IPS-20b (cell line): Measurements from ENCODE around the gene ACTL8.

Source experiments
- H3K27ac ChIP-seq: one replicate; pipeline ENCODE4 v1.5.1; 2013; ENCODE audit warnings: low read length
- H3K27me3 ChIP-seq: 2 replicates; pipeline ENCODE4 v1.6.1; 2013; ENCODE audit warnings: mild to moderate bottlenecking, low read length, inconsistent platforms; ENCODE audit not compliant: insufficient read depth
- H3K36me3 ChIP-seq: 2 replicates; pipeline ENCODE4 v1.6.1; 2013; ENCODE audit warnings: low read depth, mild to moderate bottlenecking, inconsistent platforms, low read length, moderate library complexity; ENCODE audit not compliant: insufficient read depth
- H3K4me1 ChIP-seq: 2 replicates; pipeline ENCODE4 v1.6.1; 2013; ENCODE audit warnings: mild to moderate bottlenecking, control low read depth, inconsistent platforms, low read length, moderate library complexity; ENCODE audit not compliant: insufficient read depth
- H3K4me3 ChIP-seq: 2 replicates; pipeline ENCODE4 v1.5.1; 2013; ENCODE audit warnings: mild to moderate bottlenecking, low read length, inconsistent platforms
- H3K9ac ChIP-seq: 2 replicates; pipeline ENCODE4 v1.6.1; 2013; ENCODE audit warnings: low read depth, mild to moderate bottlenecking, inconsistent platforms, low read length, moderate library complexity
- H3K9me3 ChIP-seq: 2 replicates; pipeline ENCODE4 v1.6.1; 2013; ENCODE audit warnings: mild to moderate bottlenecking, low read depth, low read length, inconsistent platforms; ENCODE audit not compliant: insufficient read depth

Gene ACTL8

GRCh38 chr1:17775796-17776195 lies 20.7 kb downstream of the ACTL8 start:
- no peak overlapping the region for H3K27ac ChIP-seq
- no peaks in the 10 kb centered on the region; the same call in 1 of the 2 replicates for H3K4me1 ChIP-seq
- no peaks in the 10 kb centered on the region for H3K27me3 ChIP-seq
- no peaks in the 10 kb centered on the region for H3K9me3 ChIP-seq
- no peak overlapping the region for H3K9ac ChIP-seq
- H3K4me3 ChIP-seq: no peak overlapping the region
- H3K36me3 ChIP-seq: no peaks in the 10 kb centered on the region

GRCh38 chr1:17776426-17776825 lies 21.3 kb downstream of the ACTL8 start:
- Histone ChIP-seq H3K27ac (no peak overlapping the region), H3K4me1 (no peaks in the 10 kb centered on the region; the same call in 1 of the 2 replicates), H3K27me3 (no peaks in the 10 kb centered on the region), H3K36me3 (no peaks in the 10 kb centered on the region), H3K4me3 (no peak overlapping the region), H3K9ac (no peak overlapping the region), H3K9me3 (no peaks in the 10 kb centered on the region)

- Histone ChIP-seq H3K4me1 (no peaks in the 10 kb centered on the region; the same call in 1 of the 2 replicates), H3K36me3 (no peaks in the 10 kb centered on the region), H3K27me3 (no peaks in the 10 kb centered on the region), H3K9ac (no peak overlapping the region), H3K9me3 (no peaks in the 10 kb centered on the region), H3K4me3 (no peak overlapping the region), H3K27ac (no peak overlapping the region)
These were observed 22.2 kb downstream of the ACTL8 start for GRCh38 chr1:17777330-17777729.

- no peak overlapping the region for H3K9ac ChIP-seq
- H3K36me3 ChIP-seq: no peaks in the 10 kb centered on the region
- no peak overlapping the region for H3K27ac ChIP-seq
- no peak overlapping the region for H3K4me3 ChIP-seq
- H3K27me3 ChIP-seq: no peaks in the 10 kb centered on the region
- H3K9me3 ChIP-seq: no peaks in the 10 kb centered on the region
- H3K4me1 ChIP-seq: no peaks in the 10 kb centered on the region; the same call in 1 of the 2 replicates
These were observed 22.7 kb downstream of the ACTL8 start for GRCh38 chr1:17777818-17778217.

- H3K9me3 ChIP-seq: no peaks in the 10 kb centered on the region
- H3K36me3 ChIP-seq: no peaks in the 10 kb centered on the region
- H3K27ac ChIP-seq: no peak overlapping the region
- H3K27me3 ChIP-seq: no peaks in the 10 kb centered on the region
- H3K4me1 ChIP-seq: no peaks in the 10 kb centered on the region
- no peak overlapping the region for H3K9ac ChIP-seq
- no peak overlapping the region for H3K4me3 ChIP-seq
These were observed 25.8 kb downstream of the ACTL8 start for GRCh38 chr1:17780916-17781315.

GRCh38 chr1:17789926-17790325 lies 34.8 kb downstream of the ACTL8 start:
- H3K36me3 ChIP-seq: no peaks in the 10 kb centered on the region
- H3K9me3 ChIP-seq: no peaks in the 10 kb centered on the region
- no peak overlapping the region for H3K9ac ChIP-seq
- H3K27me3 ChIP-seq: no peaks in the 10 kb centered on the region
- no peaks in the 10 kb centered on the region for H3K4me1 ChIP-seq
- H3K4me3 ChIP-seq: no peak overlapping the region
- no peak overlapping the region for H3K27ac ChIP-seq

- H3K9ac ChIP-seq: no peak overlapping the region
- no peaks in the 10 kb centered on the region for H3K36me3 ChIP-seq
- no peak overlapping the region for H3K27ac ChIP-seq
- no peaks in the 10 kb centered on the region for H3K27me3 ChIP-seq
- no peaks in the 10 kb centered on the region for H3K9me3 ChIP-seq
- no peaks in the 10 kb centered on the region for H3K4me1 ChIP-seq
- no peak overlapping the region for H3K4me3 ChIP-seq
These were observed 35.4 kb downstream of the ACTL8 start for GRCh38 chr1:17790383-17791054.

- Histone ChIP-seq H3K36me3 (no peaks in the 10 kb centered on the region), H3K27me3 (no peaks in the 10 kb centered on the region), H3K4me3 (no peak overlapping the region), H3K27ac (no peak overlapping the region), H3K9ac (no peak overlapping the region), H3K9me3 (no peaks in the 10 kb centered on the region), H3K4me1 (no peaks in the 10 kb centered on the region)
These were observed 35.9 kb downstream of the ACTL8 start for GRCh38 chr1:17791055-17791390.

- Histone ChIP-seq H3K4me3 (no peak overlapping the region), H3K36me3 (no peaks in the 10 kb centered on the region), H3K27ac (no peak overlapping the region), H3K4me1 (no peaks in the 10 kb centered on the region), H3K9me3 (no peaks in the 10 kb centered on the region), H3K27me3 (no peaks in the 10 kb centered on the region), H3K9ac (no peak overlapping the region)
These were observed 36.3 kb downstream of the ACTL8 start for GRCh38 chr1:17791480-17791879.

- Histone ChIP-seq H3K4me3 (no peak overlapping the region), H3K36me3 (no peaks in the 10 kb centered on the region), H3K9me3 (no peaks in the 10 kb centered on the region)
These were observed 37.3 kb downstream of the ACTL8 start for GRCh38 chr1:17792421-17792820.

GRCh38 chr1:17795081-17795809 lies 40.1 kb downstream of the ACTL8 start:
- no peak overlapping the region for H3K27ac ChIP-seq
- no peaks in the 10 kb centered on the region for H3K4me1 ChIP-seq
- H3K4me3 ChIP-seq: no peak overlapping the region
- H3K9me3 ChIP-seq: no peaks in the 10 kb centered on the region
- H3K27me3 ChIP-seq: no peaks in the 10 kb centered on the region; the same call in 1 of the 2 replicates
- H3K9ac ChIP-seq: no peak overlapping the region
- no peaks in the 10 kb centered on the region for H3K36me3 ChIP-seq

More at GRCh38 chr1:17792421-17792820, 37.3 kb downstream of the ACTL8 start:
- no peaks in the 10 kb centered on the region for H3K4me1 ChIP-seq
- H3K27me3 ChIP-seq: no peaks in the 10 kb centered on the region; the same call in 1 of the 2 replicates
- no peak overlapping the region for H3K27ac ChIP-seq
- H3K9ac ChIP-seq: no peak overlapping the region
